Right cardiac atrium (tissue), 5 donors: Measurements from ENCODE around the gene CTRB1. TPM values are rescaled to one million over a fixed set of nuclear protein-coding genes. Genes with fewer than 3 reads are reported as not detected.
"Not testable (repeated sequence)": the region's sequence is repeated elsewhere in the genome, so short reads cannot be mapped to it uniquely, and the experiment has no call there.

Experiments
- ATAC-seq, 2 donors: fragments of 200-7000 bp; cut with Tn5 transposase; one replicate each; pipeline versions ENCODE4 v1.8.0 to v1.9.1; 2020; ENCODE audit warnings: moderate library complexity in 2 of 2, mild to moderate bottlenecking in 1 of 2
- DNase-seq, 3 donors: peaks; one replicate each; pipeline ENCODE4 v3.0.0-alpha.2; 2020
- H3K27ac ChIP-seq: one replicate; pipeline ENCODE4 v1.5.1; 2013; ENCODE audit warnings: mild to moderate bottlenecking, low read length, control low read depth, moderate library complexity
- H3K27me3 ChIP-seq: one replicate; pipeline ENCODE4 v1.6.1; 2013; ENCODE audit not compliant: control insufficient read depth, insufficient read depth
- H3K4me1 ChIP-seq: one replicate; pipeline ENCODE4 v1.6.1; 2013; ENCODE audit warnings: low read length; ENCODE audit not compliant: control insufficient read depth, insufficient read depth
- H3K4me3 ChIP-seq: one replicate; pipeline ENCODE4 v1.5.1; 2013; ENCODE audit warnings: low read length, control low read depth
- H3K9me3 ChIP-seq: one replicate; pipeline ENCODE4 v1.6.1; 2013; ENCODE audit warnings: low read length; ENCODE audit not compliant: control insufficient read depth
- WGBS: extraction: QIAGEN DNeasy Blood & Tissue Kit; methylation state at CpG from one replicate; pipeline ENCODE4 v1.1.7; 2013; 5-methylcytosine and 5-hydroxymethylcytosine counted together
- intact Hi-C, 4 donors: fragments of 100-400 bp; cut with DNase I; formaldehyde crosslinking; loops; one replicate each; pipeline versions ENCODE4 v1.11.0 to v1.14.0; 2022 to 2023
- polyA plus RNA-seq: library from polyadenylated mRNA; stranded (reverse); fragments of 200-250 nt; gene quantifications from one replicate; pipeline ENCODE4 v1.2.3, GENCODE V29; 2013
- total RNA-seq, 4 donors: library from RNA; stranded (reverse); fragmentation: NEBNext Ultra II Directional; extraction: Animal tissue kit (Norgen Biotek cat#: 25700); gene quantifications; one replicate each; pipeline ENCODE4 v1.2.1, GENCODE V29; 2021
- donor health status: healthy with polysubstance abuse.
- donor health status: DM: no; HTN: yes; CAD: no.
- donor health status: DM: no; HTN: no; CAD: no.
- donor health status: DM: no; HTN: yes; CAD: no; lungs with severe emphysema.
- donor health status: DM: yes; HTN: yes; CAD: no.

CTRB1 gene
- total and polyA plus RNA-seq, 5 donors: 0.27 to 0.62 TPM; not detected in 3

DNA sequence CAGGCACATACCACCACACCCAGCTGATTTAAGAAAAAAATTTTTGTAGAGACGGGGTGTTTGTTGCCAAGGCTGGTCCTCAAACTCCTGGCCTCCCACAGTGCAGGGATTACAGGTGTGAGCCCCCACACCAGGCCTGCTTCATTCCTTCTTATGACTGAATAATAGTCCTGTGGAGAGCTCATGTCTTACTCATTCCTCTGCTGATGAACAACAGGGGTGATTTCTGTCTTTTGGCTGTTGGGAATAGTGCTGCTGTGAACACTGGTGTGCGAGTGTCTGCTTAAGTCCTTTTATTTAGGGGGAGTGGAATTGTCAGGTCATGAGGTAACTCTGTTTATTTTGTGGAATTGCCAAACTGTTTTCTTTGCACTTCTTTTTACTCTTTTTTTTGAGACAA, 2.7 kb upstream of the CTRB1 start:
- DNase-seq: no peak
- Histone ChIP-seq H3K27me3 (no peaks in the 10 kb centered on the region), H3K4me3 (no peak overlapping the region), H3K27ac (no peak overlapping the region), H3K4me1 (no peaks in the 10 kb centered on the region), H3K9me3 (no peaks in the 10 kb centered on the region)
- 83% methylated on average over 2 of the region's 2 CpGs for WGBS
- no peak for ATAC-seq
- intact Hi-C loops: no loop called here

DNA sequence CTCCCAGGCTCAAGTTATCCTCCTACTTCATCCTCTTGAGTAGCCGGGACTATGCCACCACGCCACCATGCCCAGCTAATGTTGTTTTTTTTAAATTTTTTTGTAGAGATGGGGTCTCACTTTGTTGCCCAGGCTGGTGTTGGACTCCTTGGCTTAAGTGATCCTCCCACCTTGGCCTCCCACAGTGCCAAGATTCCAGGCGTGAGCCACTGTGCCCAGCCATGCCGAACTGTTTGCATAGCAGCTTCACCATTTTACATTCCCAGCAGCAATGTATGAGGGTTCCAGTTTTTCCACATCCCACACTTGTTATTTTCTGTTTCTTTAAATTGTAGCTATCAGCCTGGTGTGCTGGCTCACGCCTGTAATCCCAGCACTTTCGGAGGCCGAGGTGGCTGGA, 2.2 kb upstream of the CTRB1 start:
- Histone ChIP-seq H3K4me3 (no peak overlapping the region), H3K9me3 (no peaks in the 10 kb centered on the region), H3K27me3 (no peaks in the 10 kb centered on the region), H3K27ac (no peak overlapping the region), H3K4me1 (no peaks in the 10 kb centered on the region)
- 83% methylated on average over 7 of the region's 7 CpGs for WGBS
- DNase-seq: no peak
- ATAC-seq: no peak
- intact Hi-C loops: no loop called here

DNA sequence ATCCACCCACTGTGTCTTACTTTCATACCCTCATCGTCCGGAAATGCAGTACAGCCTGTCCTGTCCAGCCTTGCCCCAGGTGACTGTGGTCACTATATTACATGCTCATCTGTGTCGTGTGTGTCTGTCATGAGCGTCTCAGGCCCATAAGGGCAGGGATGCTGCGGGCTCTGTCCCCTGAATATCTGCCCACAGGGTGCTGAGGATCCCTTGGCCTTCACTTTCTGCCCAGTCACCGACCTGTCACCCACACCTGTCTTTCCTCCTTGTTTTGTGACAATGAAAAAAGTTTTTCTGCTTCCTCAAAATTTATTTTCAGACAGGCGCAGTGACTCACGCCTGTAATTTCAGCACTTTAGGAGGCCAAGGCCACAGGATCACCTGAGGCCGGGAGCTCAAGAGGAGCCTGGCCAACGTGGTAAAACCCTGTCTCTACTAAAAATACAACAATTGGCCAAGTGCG, 1.4 kb upstream of the CTRB1 start:
- Histone ChIP-seq H3K27ac (no peak overlapping the region), H3K4me3 (no peak overlapping the region), H3K9me3 (no peaks in the 10 kb centered on the region), H3K4me1 (no peaks in the 10 kb centered on the region), H3K27me3 (no peaks in the 10 kb centered on the region)
- DNase-seq: no peak
- WGBS: 91% methylated on average over 11 of the region's 11 CpGs
- intact Hi-C loops: no loop called here
- ATAC-seq: no peak

DNA sequence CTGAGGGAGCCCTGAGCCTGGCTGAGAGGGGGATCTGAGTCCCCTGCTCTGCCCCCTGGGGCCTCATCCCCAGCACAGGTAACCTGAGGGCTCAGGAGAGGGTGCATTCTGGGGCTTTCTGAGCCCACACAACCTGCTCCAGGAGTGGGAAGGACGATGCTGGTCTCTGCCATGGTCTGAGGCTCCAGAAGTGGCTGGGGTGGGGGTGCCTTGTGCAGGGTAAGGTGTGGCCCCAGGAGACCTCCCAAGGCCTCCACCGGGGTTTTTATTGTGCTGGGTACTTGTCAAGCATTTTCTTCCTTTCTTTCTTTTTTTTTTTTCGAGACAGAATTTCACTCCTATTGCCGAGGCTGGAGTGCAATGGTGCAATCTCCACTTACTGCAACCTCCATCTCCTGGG, 300 bp downstream of the CTRB1 start:
- peak in 1 of 2 donors; percentile 6 for ATAC-seq
- no peak overlapping the region for H3K4me3 ChIP-seq
- intact Hi-C loops: no loop called here
- no peaks in the 10 kb centered on the region for H3K4me1 ChIP-seq
- no peak for DNase-seq
- no peak overlapping the region for H3K27ac ChIP-seq
- WGBS: 81% methylated on average over 4 of the region's 4 CpGs
- no peaks in the 10 kb centered on the region for H3K27me3 ChIP-seq
- H3K9me3 ChIP-seq: no peaks in the 10 kb centered on the region

DNA sequence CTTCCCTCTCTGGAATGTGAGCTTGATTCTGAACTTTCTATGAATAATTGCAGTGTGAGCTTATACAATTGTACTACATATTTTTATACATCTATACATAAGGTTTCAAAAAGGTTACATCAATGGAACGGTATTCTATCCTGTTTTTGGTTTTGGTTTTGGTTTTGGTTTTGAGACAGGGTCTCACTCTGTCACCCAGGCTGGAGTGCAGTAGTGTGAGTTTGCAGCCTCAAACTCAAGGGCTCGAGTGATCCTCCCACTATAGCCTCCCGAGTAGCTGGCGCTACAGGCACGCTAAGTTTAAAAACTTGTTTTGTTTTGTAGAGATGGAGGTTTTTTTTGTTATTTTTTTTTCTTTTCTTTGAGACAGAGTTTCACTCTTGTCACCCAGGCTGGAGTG, 1.1 kb downstream of the CTRB1 start:
- DNase-seq (no peak), ATAC-seq (no peak)
- H3K4me3 ChIP-seq: no peak overlapping the region
- H3K9me3 ChIP-seq: no peaks in the 10 kb centered on the region
- no peak overlapping the region for H3K27ac ChIP-seq
- no peaks in the 10 kb centered on the region for H3K4me1 ChIP-seq
- WGBS: 61% methylated on average over 5 of the region's 5 CpGs
- no peaks in the 10 kb centered on the region for H3K27me3 ChIP-seq
- intact Hi-C loops: loop anchor here in 1 of 4 donors (2.0 kb wide), 1 partner anchor 17 kb away; no protein-coding TSS in a partner anchor

DNA sequence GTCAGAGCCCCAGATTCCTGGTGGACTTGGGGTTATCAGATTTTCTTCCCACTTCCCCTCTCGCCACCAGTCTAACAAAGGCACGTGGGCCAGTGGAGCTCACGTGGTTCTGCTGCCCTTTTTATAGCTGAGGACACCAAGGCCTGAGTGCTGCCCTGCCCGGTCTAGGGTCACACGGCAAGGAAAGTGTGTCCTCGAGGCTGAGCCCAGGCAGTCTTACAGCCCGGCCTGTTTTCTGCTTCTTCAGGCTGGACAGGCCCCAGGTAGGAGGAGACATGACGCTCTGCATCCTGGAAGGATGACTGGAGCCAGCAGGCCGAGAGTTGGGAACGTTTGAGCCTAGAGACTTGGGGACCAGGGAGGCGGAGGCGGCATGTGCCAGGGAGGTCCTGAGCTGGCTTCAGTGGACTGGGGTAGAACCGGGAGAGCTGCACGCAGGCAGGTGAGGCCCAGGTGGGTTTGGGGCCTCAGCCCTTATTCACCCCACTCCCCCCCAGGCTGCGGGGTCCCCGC, 3.5 kb downstream of the CTRB1 start:
- Histone ChIP-seq H3K9me3 (no peaks in the 10 kb centered on the region), H3K27me3 (no peaks in the 10 kb centered on the region), H3K27ac (no peak overlapping the region), H3K4me1 (no peaks in the 10 kb centered on the region), H3K4me3 (no peak overlapping the region)
- ATAC-seq: peak in 1 of 2 donors; percentile 6
- intact Hi-C loops: no loop called here
- DNase-seq: peak in 1 of 3 donors; percentile 58
- WGBS: 60% methylated on average over 16 of the region's 16 CpGs

DNA sequence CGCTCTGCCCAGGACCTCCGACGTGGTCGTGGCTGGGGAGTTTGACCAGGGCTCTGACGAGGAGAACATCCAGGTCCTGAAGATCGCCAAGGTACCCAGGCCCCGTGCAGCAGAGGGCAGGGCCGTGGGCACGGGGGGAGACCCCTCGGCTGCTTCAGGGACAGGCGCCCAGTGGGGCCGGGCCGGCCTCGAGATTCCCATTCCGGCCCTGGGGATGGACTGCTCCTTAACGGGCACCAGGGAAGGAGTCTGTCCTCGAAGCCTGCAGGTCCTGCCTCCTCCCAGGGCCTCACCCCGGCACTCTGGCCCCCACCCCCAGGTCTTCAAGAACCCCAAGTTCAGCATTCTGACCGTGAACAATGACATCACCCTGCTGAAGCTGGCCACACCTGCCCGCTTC, 4.3 kb downstream of the CTRB1 start:
- H3K4me3 ChIP-seq, H3K4me1 ChIP-seq, H3K27me3 ChIP-seq, ATAC-seq, H3K27ac ChIP-seq, H3K9me3 ChIP-seq, intact Hi-C loops: not testable (repeated sequence)
- WGBS: 78% methylated on average over 10 of the region's 20 CpGs
- peak in 1 of 3 donors; percentile 21 for DNase-seq

DNA sequence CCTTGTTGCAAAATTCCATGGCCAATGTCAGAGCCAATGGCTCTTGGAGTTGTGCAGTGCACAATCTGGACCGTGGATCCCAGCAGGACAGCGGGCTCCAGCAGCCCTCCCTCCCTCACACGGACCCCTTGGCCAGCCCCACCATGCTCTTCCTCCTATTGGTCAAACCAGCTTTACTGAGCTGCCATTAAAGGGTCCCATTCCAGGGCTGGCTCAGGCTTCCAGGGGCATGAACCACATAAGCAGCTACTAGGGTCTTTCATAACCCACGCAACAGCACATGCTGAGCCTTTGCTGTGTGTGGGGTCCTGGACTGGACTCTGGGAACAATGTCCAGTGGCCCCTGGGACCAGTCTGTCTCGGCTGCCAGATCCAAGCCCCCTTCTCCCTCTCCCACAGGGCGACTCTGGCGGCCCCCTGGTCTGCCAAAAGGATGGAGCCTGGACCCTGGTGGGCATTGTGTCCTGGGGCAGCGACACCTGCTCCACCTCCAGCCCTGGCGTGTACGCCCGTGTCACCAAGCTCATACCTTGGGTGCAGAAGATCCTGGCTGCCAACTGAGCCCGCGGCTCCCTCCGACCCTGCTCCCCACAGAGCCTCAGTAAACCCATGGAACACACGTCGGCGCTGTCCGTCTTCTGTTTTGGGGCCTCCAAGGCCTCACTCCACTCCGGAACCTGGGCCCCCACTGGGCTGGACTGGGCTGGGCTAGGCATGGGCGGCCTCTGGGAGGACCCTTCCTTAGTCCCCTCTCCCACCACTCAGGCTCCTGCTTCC, 5.7 kb downstream of the CTRB1 start:
- DNase-seq: peak in 1 of 3 donors; percentile 38
- H3K4me1 ChIP-seq: no peaks in the 10 kb centered on the region
- intact Hi-C loops: loop anchor here in 3 of 4 donors (2.0 to 5.0 kb wide), 2 partner anchors 18 to 168 kb away; partner anchors contain the start of gene CTRB2 (in 2 of the 3)
- H3K27ac ChIP-seq: no peak overlapping the region
- H3K27me3 ChIP-seq: no peaks in the 10 kb centered on the region
- 62% methylated on average over 20 of the region's 20 CpGs for WGBS
- peak; percentile 4 to 13 for ATAC-seq
- H3K9me3 ChIP-seq: no peaks in the 10 kb centered on the region
- H3K4me3 ChIP-seq: no peak overlapping the region

DNA sequence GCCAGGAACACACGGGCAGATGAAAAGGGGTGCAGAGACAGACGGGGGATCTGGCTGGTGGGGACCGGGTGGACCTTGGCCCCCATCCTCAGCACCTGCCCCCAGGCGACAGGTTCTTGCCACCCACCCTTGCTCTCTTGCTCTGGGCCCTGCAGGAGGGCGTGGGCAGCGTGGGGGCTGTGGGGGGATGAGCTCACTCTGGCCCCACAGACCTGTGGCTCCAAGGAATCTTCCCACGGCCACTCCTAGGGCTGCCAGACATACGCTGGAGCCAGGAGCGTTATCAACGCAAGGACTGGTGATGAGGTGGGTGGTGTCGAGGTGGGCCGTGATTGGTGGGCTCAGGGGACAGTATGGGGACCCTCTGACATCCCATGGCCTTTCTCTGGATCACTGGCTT, 6.3 kb downstream of the CTRB1 start:
- Histone ChIP-seq H3K27ac (no peak overlapping the region), H3K9me3 (no peaks in the 10 kb centered on the region), H3K27me3 (no peaks in the 10 kb centered on the region), H3K4me1 (no peaks in the 10 kb centered on the region), H3K4me3 (no peak overlapping the region)
- intact Hi-C loops: loop anchor here in 3 of 4 donors (2.0 to 5.0 kb wide), 2 partner anchors 18 to 167 kb away; partner anchors contain the start of gene CTRB2 (in 2 of the 3)
- peak; percentile 6 to 10 for ATAC-seq
- WGBS: 44% methylated on average over 12 of the region's 12 CpGs
- peak in 2 of 3 donors; percentile 21 to 26 for DNase-seq

DNA sequence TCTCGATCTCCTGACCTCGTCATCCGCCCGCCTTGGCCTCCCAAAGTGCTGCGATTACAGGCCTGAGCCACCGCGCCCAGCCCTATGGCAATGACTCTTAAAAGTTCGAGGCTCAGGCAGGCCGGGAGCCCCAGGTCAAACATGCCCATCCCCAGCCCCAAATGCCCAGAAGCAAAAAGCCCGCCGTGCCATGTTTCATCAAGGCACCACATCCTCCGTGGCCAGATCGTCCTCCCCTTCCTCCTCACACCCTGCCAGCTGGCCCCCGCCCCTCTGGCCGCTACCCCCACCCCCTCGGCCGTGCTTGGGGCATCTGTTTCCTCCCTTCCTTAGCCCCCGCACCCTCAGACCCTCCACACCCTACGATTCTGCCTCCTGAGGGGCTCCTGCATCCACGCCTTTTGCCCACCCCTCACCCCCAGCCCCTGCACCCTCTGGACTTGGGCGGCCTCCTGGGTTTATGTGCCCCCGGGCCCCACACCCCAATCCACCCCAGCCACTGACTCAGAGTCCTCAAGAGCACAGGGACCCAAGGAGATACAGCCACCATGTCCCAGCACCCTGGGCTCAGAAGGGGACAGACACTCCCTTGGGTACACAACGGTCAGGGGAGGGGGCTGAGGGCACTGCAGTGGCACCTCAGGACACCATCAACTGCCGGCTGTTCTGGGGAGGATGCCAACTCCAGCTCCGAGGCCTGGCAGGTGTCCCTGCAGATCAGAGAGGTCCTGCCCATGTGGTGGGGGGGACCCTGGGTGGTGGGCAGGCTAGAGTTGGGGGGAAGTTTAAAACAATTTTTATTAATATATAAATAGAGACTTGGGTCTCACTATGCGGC, 7.1 kb downstream of the CTRB1 start:
- intact Hi-C loops: loop anchor here in 3 of 4 donors (1.0 to 5.0 kb wide), 3 partner anchors 19 to 166 kb away; partner anchors contain the start of gene CTRB2 (in 3 of the 3)
- peak in 1 of 2 donors; percentile 2 for ATAC-seq
- H3K4me1 ChIP-seq: no peaks in the 10 kb centered on the region
- peak in 1 of 3 donors; percentile 72 for DNase-seq
- H3K4me3 ChIP-seq: no peak overlapping the region
- H3K9me3 ChIP-seq: no peaks in the 10 kb centered on the region
- H3K27ac ChIP-seq: no peak overlapping the region
- H3K27me3 ChIP-seq: no peaks in the 10 kb centered on the region
- 70% methylated on average over 26 of the region's 26 CpGs for WGBS
